ENCODE results near the gene MSL3. TPM values are rescaled to one million over a fixed set of nuclear protein-coding genes. Genes with fewer than 3 reads are reported as not detected.

Gene MSL3
- total RNA-seq, 1 experiment from 2014 or later: 13.4 TPM

- TF ChIP-seq TCF7 (CRISPR knock-in tag; IDR thresholded peaks at IDR 0.05; ENCODE audit: low read depth) (no peak), HMGA2 (CRISPR knock-in tag; IDR thresholded peaks at IDR 0.05) (no peak), ARID4B (CRISPR knock-in tag; IDR thresholded peaks at IDR 0.05; ENCODE audit: borderline replicate concordance) (no peak), IRF1 (CRISPR knock-in tag; IDR thresholded peaks at IDR 0.05) (no peak), ERG (CRISPR knock-in tag; IDR thresholded peaks at IDR 0.05) (no peak), ZNF532 (CRISPR knock-in tag; IDR thresholded peaks at IDR 0.05; ENCODE audit: borderline replicate concordance) (no peak), FOXP4 (CRISPR knock-in tag; IDR thresholded peaks at IDR 0.05) (no peak), ATF1 (CRISPR knock-in tag; IDR thresholded peaks at IDR 0.05) (no peak), MAX (CRISPR knock-in tag; IDR thresholded peaks at IDR 0.05) (no peak), ELF4 (CRISPR knock-in tag; IDR thresholded peaks at IDR 0.05; ENCODE audit: low read depth) (no peak)
- Mint-ChIP-seq H3K4me1 (no peaks in the 10 kb centered on the region), H3K4me3 (no peak overlapping the region), H3K36me3 (no peaks in the 10 kb centered on the region), H3K9me3 (no peaks in the 10 kb centered on the region), H3K27me3 (ENCODE audit: low read depth) (no peaks in the 10 kb centered on the region), H3K27ac (no peak overlapping the region)
- ATAC-seq (no peak), DNase-seq (ENCODE audit: low spot score) (no peak)
- ChIA-PET POLR2A (no interaction called here), CTCF (no interaction called here)
These were observed 26.5 kb downstream of the MSL3 start for GRCh38 chrX:11784543-11784942.

GRCh38 chrX:11786862-11787261 is 28.8 kb downstream of the MSL3 start:
- no peaks in the 10 kb centered on the region for H3K4me1 Mint-ChIP-seq
- H3K36me3 Mint-ChIP-seq: no peaks in the 10 kb centered on the region
- no peaks in the 10 kb centered on the region for H3K9me3 Mint-ChIP-seq
- no peak for DNase-seq (ENCODE audit: low spot score)
- no peak overlapping the region for H3K4me3 Mint-ChIP-seq
- no peaks in the 10 kb centered on the region for H3K27me3 Mint-ChIP-seq (ENCODE audit: low read depth)
- ChIA-PET POLR2A (no interaction called here), CTCF (interaction anchor here (0.6 to 2.4 kb wide), 18 partner anchors 8 to 294 kb away, joined by 3 to 13 read pairs (median 4); partner anchors contain the start of gene MSL3)
- no peak overlapping the region for H3K27ac Mint-ChIP-seq
- ATAC-seq: no peak
- no peak for TF ChIP-seq ZBTB21 (CRISPR knock-in tag; IDR thresholded peaks at IDR 0.05; ENCODE audit: borderline replicate concordance)
- no peak for TF ChIP-seq MAX (CRISPR knock-in tag; IDR thresholded peaks at IDR 0.05)
- TF ChIP-seq CTCF (IDR thresholded peaks at IDR 0.05): no peak
- TF ChIP-seq NFATC4 (CRISPR knock-in tag; IDR thresholded peaks at IDR 0.05): no peak
- no peak for TF ChIP-seq ARID4B (CRISPR knock-in tag; IDR thresholded peaks at IDR 0.05; ENCODE audit: borderline replicate concordance)
- no peak for TF ChIP-seq GTF2I (CRISPR knock-in tag; conservative IDR thresholded peaks at IDR 0.05)
